Measurements from ENCODE around the gene VPS11.

GRCh38 chr11:119095066-119095880, 27.7 kb downstream of the VPS11 start:
- TF ChIP-seq CTCF (IDR thresholded peaks at IDR 0.05) (peak in 2 of 5 experiments; percentile 80 to 87), POLR2A (IDR thresholded peaks at IDR 0.05) (peak; percentile 97 to 98)
